ENCODE results near the gene GNPTAB. TPM values are rescaled to one million over a fixed set of nuclear protein-coding genes. Genes with fewer than 3 reads are reported as not detected.
"Not testable (repeated sequence)": the region's sequence is repeated elsewhere in the genome, so short reads cannot be mapped to it uniquely, and the experiment has no call there.

GNPTAB gene
- total and polyA plus RNA-seq, 2 of the 13 experiments (the other 11 are each of a cell fraction or from before 2014, with no cell fraction given), result 13.6 to 19.4 TPM

DNA sequence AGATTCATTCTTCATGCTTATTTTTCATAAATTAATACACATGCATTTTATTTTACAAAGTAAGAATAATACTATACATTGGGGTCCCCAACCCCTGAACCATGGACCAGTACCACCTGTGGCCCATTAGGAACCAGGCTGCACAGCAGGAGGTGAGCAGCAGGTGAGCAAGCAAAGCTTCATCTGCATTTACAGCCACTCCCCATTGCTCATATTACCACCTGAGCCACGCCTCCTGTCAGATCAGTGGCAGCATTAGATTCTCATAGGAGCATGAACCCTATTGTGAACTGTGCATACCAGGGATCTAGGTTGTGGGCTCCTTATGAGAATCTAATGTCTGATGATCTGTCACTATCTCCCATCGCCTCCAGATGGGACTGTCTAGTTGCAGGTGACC, 30.9 kb upstream of the GNPTAB start:
- H4K20me1 ChIP-seq (ENCODE audit: insufficient read depth, low read length); POLR2A ChIA-PET; DNase-seq (ENCODE audit: low spot score); H3K36me3 ChIP-seq (replicated peaks in 1 of 2; ENCODE audit: control insufficient read depth in 1 of 2, insufficient read depth in 2 of 2, low read length in 2 of 2); H2AFZ ChIP-seq (ENCODE audit: low read length); H3K4me3 ChIP-seq (replicated peaks in 1 of 3; ENCODE audit: insufficient read depth in 1 of 3, low read depth in 2 of 3, low read length in 3 of 3); CTCF ChIA-PET (ENCODE audit: low intra/inter-chr PET ratio, low total read pairs); FAIRE-seq; H3K27ac ChIP-seq (ENCODE audit: extremely low read length, insufficient read depth, low read length); ATAC-seq; H3K27me3 ChIP-seq (ENCODE audit: control insufficient read depth in 1 of 2, insufficient read depth in 2 of 2, low read length in 2 of 2); H3K4me2 ChIP-seq (ENCODE audit: low read depth, low read length); intact Hi-C loops (cut with micrococcal nuclease; ENCODE audit: unreplicated experiment); BruUV-seq (replicated peaks); H3K79me2 ChIP-seq (ENCODE audit: insufficient read depth, low read length); in situ Hi-C loops (cut with HindIII; ENCODE audit: extremely low pct_ligation_motif_present, low pct_unique_long_range_greater_than_20kb); H3K9ac ChIP-seq (ENCODE audit: insufficient read depth, low read depth, low read length): not testable (repeated sequence)
- H3K9me3 ChIP-seq (ENCODE audit: low read length), result peaks cover 11% of the 10 kb centered on the region; the same call in 1 of the 2 replicates
- WGBS (ENCODE audit: low lambda C conversion rate), result 48% methylated on average over 2 of the region's 2 CpGs
- peaks cover 17% of the 10 kb centered on the region for H3K4me1 ChIP-seq (ENCODE audit: insufficient read depth, low read length)

DNA sequence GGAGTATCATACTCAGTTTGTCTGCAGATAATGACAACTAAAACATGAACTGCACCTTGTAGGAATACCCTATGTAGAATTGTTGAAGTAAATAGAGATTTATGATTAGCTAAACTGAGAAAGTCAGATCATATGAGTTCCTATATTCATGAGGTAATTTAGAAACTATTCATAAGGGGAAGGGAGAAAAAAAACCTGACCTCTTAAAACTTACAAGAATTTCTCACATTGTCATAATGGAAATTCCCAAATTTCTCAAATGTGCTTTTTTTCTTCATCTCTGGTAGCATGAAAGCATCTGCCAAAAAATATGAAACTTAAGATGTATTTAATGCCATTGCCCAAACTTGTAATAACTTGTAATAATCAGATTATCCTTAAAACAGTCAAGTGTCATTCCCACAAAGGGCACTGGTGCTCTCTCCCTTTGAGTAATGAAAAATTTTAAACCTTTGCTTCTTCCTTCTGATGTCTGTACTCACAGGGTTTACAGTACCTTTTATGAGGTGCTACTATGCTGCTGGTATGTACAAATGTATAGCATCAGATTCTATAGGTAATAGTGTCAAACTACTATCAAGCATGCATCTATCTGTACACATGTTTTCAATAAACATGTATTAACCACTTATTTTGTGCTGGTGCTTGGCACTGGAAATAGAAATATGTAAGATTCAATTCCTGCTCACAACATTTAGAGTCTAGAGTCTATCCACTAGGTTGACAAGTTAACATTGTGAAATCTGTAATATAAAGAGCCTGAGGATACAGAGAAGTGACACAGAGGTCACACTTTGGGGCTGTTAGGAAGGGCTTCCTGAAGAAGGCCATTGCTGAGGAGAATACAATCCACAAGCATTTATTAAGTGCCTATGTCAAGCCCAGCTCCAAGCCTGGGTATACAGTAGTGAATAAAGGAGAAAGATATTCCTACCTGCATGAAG, 29.2 kb upstream of the GNPTAB start:
- in situ Hi-C loops (cut with HindIII; ENCODE audit: extremely low pct_ligation_motif_present, low pct_unique_long_range_greater_than_20kb), result no loop called here
- FAIRE-seq (no peak), DNase-seq (ENCODE audit: low spot score) (no peak), ATAC-seq (no peak)
- H3K4me1 ChIP-seq (ENCODE audit: insufficient read depth, low read length), result peaks cover 17% of the 10 kb centered on the region
- no peak overlapping the region for H3K4me3 ChIP-seq (replicated peaks in 1 of 3; ENCODE audit: insufficient read depth in 1 of 3, low read depth in 2 of 3, low read length in 3 of 3)
- no peaks in the 10 kb centered on the region for H3K79me2 ChIP-seq (ENCODE audit: insufficient read depth, low read length)
- no peak overlapping the region for H3K27ac ChIP-seq (ENCODE audit: extremely low read length, insufficient read depth, low read length)
- CTCF ChIA-PET (ENCODE audit: low intra/inter-chr PET ratio, low total read pairs), result no interaction called here
- no peaks in the 10 kb centered on the region; a peak in 2 of 5 replicates for H3K27me3 ChIP-seq (ENCODE audit: control insufficient read depth in 1 of 2, insufficient read depth in 2 of 2, low read length in 2 of 2)
- H3K9ac ChIP-seq (ENCODE audit: insufficient read depth, low read depth, low read length), result no peak overlapping the region
- TF ChIP-seq U2AF1 (optimal IDR thresholded peaks at IDR 0.05; ENCODE audit: low read depth, low read length) (no peak), PPARG (CRISPR knock-in tag; conservative IDR thresholded peaks at IDR 0.05) (no peak), SETDB1 (CRISPR knock-in tag; IDR thresholded peaks at IDR 0.05; ENCODE audit: borderline replicate concordance) (no peak), ZNF720 (CRISPR knock-in tag; IDR thresholded peaks at IDR 0.05) (no peak), KDM5B (CRISPR knock-in tag; IDR thresholded peaks at IDR 0.05; ENCODE audit: borderline replicate concordance) (no peak), TEAD3 (CRISPR knock-in tag; optimal IDR thresholded peaks at IDR 0.05; ENCODE audit: borderline replicate concordance) (no peak), ZNF557 (CRISPR knock-in tag; IDR thresholded peaks at IDR 0.05) (no peak), ZBTB38 (CRISPR knock-in tag; IDR thresholded peaks at IDR 0.05) (no peak), SP1 (IDR thresholded peaks at IDR 0.05) (no peak), SP1 (CRISPR knock-in tag; IDR thresholded peaks at IDR 0.05) (no peak)
- TF ChIP-seq, protein P1, sequence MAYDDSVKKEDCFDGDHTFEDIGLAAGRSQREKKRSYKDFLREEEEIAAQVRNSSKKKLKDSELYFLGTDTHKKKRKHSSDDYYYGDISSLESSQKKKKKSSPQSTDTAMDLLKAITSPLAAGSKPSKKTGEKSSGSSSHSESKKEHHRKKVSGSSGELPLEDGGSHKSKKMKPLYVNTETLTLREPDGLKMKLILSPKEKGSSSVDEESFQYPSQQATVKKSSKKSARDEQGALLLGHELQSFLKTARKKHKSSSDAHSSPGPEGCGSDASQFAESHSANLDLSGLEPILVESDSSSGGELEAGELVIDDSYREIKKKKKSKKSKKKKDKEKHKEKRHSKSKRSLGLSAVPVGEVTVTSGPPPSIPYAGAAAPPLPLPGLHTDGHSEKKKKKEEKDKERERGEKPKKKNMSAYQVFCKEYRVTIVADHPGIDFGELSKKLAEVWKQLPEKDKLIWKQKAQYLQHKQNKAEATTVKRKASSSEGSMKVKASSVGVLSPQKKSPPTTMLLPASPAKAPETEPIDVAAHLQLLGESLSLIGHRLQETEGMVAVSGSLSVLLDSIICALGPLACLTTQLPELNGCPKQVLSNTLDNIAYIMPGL (CRISPR knock-in tag; IDR thresholded peaks at IDR 0.05; ENCODE audit: borderline replicate concordance in 1 of 2, low read depth in 1 of 2), result no peak
- TF ChIP-seq, protein P2, sequence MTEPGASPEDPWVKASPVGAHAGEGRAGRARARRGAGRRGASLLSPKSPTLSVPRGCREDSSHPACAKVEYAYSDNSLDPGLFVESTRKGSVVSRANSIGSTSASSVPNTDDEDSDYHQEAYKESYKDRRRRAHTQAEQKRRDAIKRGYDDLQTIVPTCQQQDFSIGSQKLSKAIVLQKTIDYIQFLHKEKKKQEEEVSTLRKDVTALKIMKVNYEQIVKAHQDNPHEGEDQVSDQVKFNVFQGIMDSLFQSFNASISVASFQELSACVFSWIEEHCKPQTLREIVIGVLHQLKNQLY (CRISPR knock-in tag; IDR thresholded peaks at IDR 0.05), result no peak
- TF ChIP-seq, protein P3, sequence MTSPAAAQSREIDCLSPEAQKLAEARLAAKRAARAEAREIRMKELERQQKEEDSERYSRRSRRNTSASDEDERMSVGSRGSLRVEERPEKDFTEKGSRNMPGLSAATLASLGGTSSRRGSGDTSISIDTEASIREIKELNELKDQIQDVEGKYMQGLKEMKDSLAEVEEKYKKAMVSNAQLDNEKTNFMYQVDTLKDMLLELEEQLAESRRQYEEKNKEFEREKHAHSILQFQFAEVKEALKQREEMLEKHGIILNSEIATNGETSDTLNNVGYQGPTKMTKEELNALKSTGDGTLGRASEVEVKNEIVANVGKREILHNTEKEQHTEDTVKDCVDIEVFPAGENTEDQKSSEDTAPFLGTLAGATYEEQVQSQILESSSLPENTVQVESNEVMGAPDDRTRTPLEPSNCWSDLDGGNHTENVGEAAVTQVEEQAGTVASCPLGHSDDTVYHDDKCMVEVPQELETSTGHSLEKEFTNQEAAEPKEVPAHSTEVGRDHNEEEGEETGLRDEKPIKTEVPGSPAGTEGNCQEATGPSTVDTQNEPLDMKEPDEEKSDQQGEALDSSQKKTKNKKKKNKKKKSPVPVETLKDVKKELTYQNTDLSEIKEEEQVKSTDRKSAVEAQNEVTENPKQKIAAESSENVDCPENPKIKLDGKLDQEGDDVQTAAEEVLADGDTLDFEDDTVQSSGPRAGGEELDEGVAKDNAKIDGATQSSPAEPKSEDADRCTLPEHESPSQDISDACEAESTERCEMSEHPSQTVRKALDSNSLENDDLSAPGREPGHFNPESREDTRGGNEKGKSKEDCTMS (CRISPR knock-in tag; conservative IDR thresholded peaks at IDR 0.05), result no peak
- H3K36me3 ChIP-seq (replicated peaks in 1 of 2; ENCODE audit: control insufficient read depth in 1 of 2, insufficient read depth in 2 of 2, low read length in 2 of 2), result no peaks in the 10 kb centered on the region
- no peak overlapping the region for H2AFZ ChIP-seq (ENCODE audit: low read length)
- H3K9me3 ChIP-seq (ENCODE audit: low read length), result peaks cover 3% of the 10 kb centered on the region; the same call in 1 of the 2 replicates
- no peaks in the 10 kb centered on the region for H4K20me1 ChIP-seq (ENCODE audit: insufficient read depth, low read length)
- no peak overlapping the region for H3K4me2 ChIP-seq (ENCODE audit: low read depth, low read length)
- POLR2A ChIA-PET, result no interaction called here
- BruUV-seq (replicated peaks), result no TSS peak
- intact Hi-C loops (cut with micrococcal nuclease; ENCODE audit: unreplicated experiment), result no loop called here
